Chondrocyte (in vitro differentiated cells): ENCODE results near the gene FXYD7. TPM values are rescaled to one million over a fixed set of nuclear protein-coding genes. Genes with fewer than 3 reads are reported as not detected.

Source experiments
- DNase-seq: peaks from one replicate; pipeline ENCODE4 v3.0.0; 2021; ENCODE audit warnings: mixed read lengths, low spot score
- H3K27ac Mint-ChIP-seq: one replicate; pipeline ENCODE4 v1.8.0; 2021; ENCODE audit warnings: mild to moderate bottlenecking, moderate library complexity, mixed read lengths; ENCODE audit not compliant: unreplicated experiment
- H3K27me3 Mint-ChIP-seq: 2 replicates; pipeline ENCODE4 v1.8.0; 2021; ENCODE audit warnings: low read depth, mixed read lengths
- H3K36me3 Mint-ChIP-seq: 2 replicates; pipeline ENCODE4 v1.8.0; 2021; ENCODE audit warnings: low read depth, mixed read lengths
- H3K4me1 Mint-ChIP-seq: 2 replicates; pipeline ENCODE4 v1.8.0; 2021; ENCODE audit warnings: low read depth, mild to moderate bottlenecking, mixed read lengths
- H3K4me3 Mint-ChIP-seq: one replicate; pipeline ENCODE4 v1.8.0; 2021; ENCODE audit warnings: mild to moderate bottlenecking, moderate library complexity, mixed read lengths; ENCODE audit not compliant: unreplicated experiment
- H3K9me3 Mint-ChIP-seq: 2 replicates; pipeline ENCODE4 v1.8.0; 2021; ENCODE audit warnings: low read depth, mixed read lengths
- total RNA-seq: library from RNA; stranded (reverse); gene quantifications from 3 replicates; pipeline ENCODE4 v1.2.1, GENCODE V29; 2021
- TF ChIP-seq, protein P1 (sequence below): fragments of 200-600 bp; sonication (generic); IDR thresholded peaks from 2 replicates; pipeline ENCODE4 v1.5.0; 2021; ENCODE audit warnings: antibody characterized with exemption, mild to moderate bottlenecking, moderate library complexity

The FXYD7 gene
- total RNA-seq, 1 donor from 2014 or later, result not detected

DNA sequence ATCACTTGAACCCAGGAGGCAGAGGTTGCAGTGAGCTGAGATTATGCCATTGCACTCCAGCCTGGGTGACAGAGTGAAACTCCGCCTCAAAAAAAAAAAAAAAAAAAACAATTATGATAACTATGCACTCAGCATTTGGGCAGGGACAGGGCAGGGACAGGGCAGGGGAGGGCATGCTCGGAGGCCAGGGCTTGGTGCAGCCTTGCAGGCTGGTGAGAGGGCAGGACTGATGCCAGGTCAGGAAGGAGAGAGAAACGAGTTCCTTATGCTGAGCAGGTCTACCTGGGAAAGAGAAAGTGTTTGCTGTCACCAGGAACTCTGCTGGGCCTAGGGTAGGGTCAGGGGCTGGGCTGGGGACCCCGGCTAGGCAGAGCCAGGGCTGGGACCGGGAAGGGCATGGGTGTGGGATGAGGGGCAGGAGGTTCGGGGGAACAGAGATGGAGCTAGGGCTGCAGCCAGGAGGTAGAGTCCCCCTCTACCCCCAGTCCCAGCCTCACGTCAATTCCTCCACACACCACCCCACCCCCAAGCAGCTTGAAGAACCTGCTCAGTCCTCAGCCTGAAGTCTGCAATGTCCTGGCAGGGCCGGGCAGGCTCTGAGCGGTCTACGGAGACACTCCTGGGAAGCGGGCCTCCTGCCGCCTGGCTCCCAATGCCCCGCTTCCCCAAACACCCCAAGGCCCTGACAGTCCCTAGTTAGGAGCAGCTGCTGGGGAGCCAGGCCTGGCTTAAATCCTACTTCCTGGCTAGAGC lies 24.6 kb upstream of the FXYD7 start:
- Mint-ChIP-seq H3K27ac (no peak overlapping the region), H3K4me3 (no peak overlapping the region), H3K36me3 (no peaks in the 10 kb centered on the region), H3K4me1 (peaks cover 15% of the 10 kb centered on the region), H3K27me3 (peaks cover 19% of the 10 kb centered on the region), H3K9me3 (no peaks in the 10 kb centered on the region)
- TF ChIP-seq, protein P1, sequence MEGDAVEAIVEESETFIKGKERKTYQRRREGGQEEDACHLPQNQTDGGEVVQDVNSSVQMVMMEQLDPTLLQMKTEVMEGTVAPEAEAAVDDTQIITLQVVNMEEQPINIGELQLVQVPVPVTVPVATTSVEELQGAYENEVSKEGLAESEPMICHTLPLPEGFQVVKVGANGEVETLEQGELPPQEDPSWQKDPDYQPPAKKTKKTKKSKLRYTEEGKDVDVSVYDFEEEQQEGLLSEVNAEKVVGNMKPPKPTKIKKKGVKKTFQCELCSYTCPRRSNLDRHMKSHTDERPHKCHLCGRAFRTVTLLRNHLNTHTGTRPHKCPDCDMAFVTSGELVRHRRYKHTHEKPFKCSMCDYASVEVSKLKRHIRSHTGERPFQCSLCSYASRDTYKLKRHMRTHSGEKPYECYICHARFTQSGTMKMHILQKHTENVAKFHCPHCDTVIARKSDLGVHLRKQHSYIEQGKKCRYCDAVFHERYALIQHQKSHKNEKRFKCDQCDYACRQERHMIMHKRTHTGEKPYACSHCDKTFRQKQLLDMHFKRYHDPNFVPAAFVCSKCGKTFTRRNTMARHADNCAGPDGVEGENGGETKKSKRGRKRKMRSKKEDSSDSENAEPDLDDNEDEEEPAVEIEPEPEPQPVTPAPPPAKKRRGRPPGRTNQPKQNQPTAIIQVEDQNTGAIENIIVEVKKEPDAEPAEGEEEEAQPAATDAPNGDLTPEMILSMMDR, result no peak
- DNase-seq, result no peak

GRCh38 chr19:35119091-35119490 lies 24.0 kb upstream of the FXYD7 start:
- DNase-seq, result no peak
- H3K9me3 Mint-ChIP-seq, result no peaks in the 10 kb centered on the region
- peaks cover 19% of the 10 kb centered on the region for H3K27me3 Mint-ChIP-seq
- peaks cover 22% of the 10 kb centered on the region for H3K4me1 Mint-ChIP-seq
- TF ChIP-seq, protein P1, result no peak
- H3K4me3 Mint-ChIP-seq, result no peak overlapping the region
- no peaks in the 10 kb centered on the region for H3K36me3 Mint-ChIP-seq
- H3K27ac Mint-ChIP-seq, result no peak overlapping the region

- TF ChIP-seq, protein P1, result no peak
- Mint-ChIP-seq H3K36me3 (no peaks in the 10 kb centered on the region), H3K4me1 (peaks cover 20% of the 10 kb centered on the region), H3K27me3 (peaks cover 16% of the 10 kb centered on the region), H3K4me3 (no peak overlapping the region), H3K27ac (no peak overlapping the region), H3K9me3 (no peaks in the 10 kb centered on the region)
- no peak for DNase-seq
Observed at GRCh38 chr19:35119578-35120155, 23.4 kb upstream of the FXYD7 start.

GRCh38 chr19:35120492-35120891 lies 22.6 kb upstream of the FXYD7 start:
- no peak for DNase-seq
- TF ChIP-seq, protein P1, result no peak
- H3K4me1 Mint-ChIP-seq, result peaks cover 18% of the 10 kb centered on the region
- no peak overlapping the region for H3K4me3 Mint-ChIP-seq
- H3K27me3 Mint-ChIP-seq, result peaks cover 13% of the 10 kb centered on the region
- H3K36me3 Mint-ChIP-seq, result no peaks in the 10 kb centered on the region
- no peak overlapping the region for H3K27ac Mint-ChIP-seq
- no peaks in the 10 kb centered on the region for H3K9me3 Mint-ChIP-seq

- no peaks in the 10 kb centered on the region for H3K36me3 Mint-ChIP-seq
Observed at GRCh38 chr19:35120898-35121297, 22.2 kb upstream of the FXYD7 start.

More at GRCh38 chr19:35120898-35121297, 22.2 kb upstream of the FXYD7 start:
- no peak overlapping the region for H3K27ac Mint-ChIP-seq
- no peak overlapping the region for H3K4me3 Mint-ChIP-seq
- TF ChIP-seq, protein P1, result no peak
- no peak for DNase-seq
- H3K4me1 Mint-ChIP-seq, result peaks cover 15% of the 10 kb centered on the region
- peaks cover 10% of the 10 kb centered on the region for H3K27me3 Mint-ChIP-seq
- H3K9me3 Mint-ChIP-seq, result no peaks in the 10 kb centered on the region
